ENCODE measurements around the gene FAM177A1. TPM values are rescaled to one million over a fixed set of nuclear protein-coding genes. Genes with fewer than 3 reads are reported as not detected.

FAM177A1 gene
- total RNA-seq, 1 donor from 2014 or later = 94.8 TPM

- Histone ChIP-seq H3K27ac (ENCODE audit: low read depth, low read length) (no peak overlapping the region), H3K9me3 (ENCODE audit: insufficient read depth, low read depth, low read length) (no peaks in the 10 kb centered on the region), H3K36me3 (ENCODE audit: insufficient read depth, low read length) (peaks cover 23% of the 10 kb centered on the region), H3K79me2 (ENCODE audit: insufficient read depth, low read length) (peaks cover 11% of the 10 kb centered on the region), H3K4me1 (ENCODE audit: insufficient read depth, low read length) (no peaks in the 10 kb centered on the region), H3K4me2 (ENCODE audit: low read length) (no peak overlapping the region), H4K20me1 (ENCODE audit: insufficient read depth, low read length) (peaks cover 12% of the 10 kb centered on the region), H2AFZ (ENCODE audit: low read depth, low read length) (no peak overlapping the region), H3K27me3 (ENCODE audit: insufficient read depth, low read length) (no peaks in the 10 kb centered on the region), H3K4me3 (ENCODE audit: insufficient read depth, low read depth, low read length) (no peak overlapping the region), H3K9ac (ENCODE audit: low read length) (no peak overlapping the region)
- no peak for TF ChIP-seq EZH2 (IDR thresholded peaks at IDR 0.05; ENCODE audit: insufficient read depth, low read length)
- no peak for TF ChIP-seq CTCF (IDR thresholded peaks at IDR 0.05; ENCODE audit: insufficient read depth, low read depth, low read length)
- Mint-ChIP-seq H3K4me1 (ENCODE audit: low read depth, unreplicated experiment) (no peaks in the 10 kb centered on the region), H3K4me3 (ENCODE audit: unreplicated experiment) (no peak overlapping the region), H3K27me3 (ENCODE audit: low read depth, unreplicated experiment) (no peaks in the 10 kb centered on the region), H3K9me3 (ENCODE audit: unreplicated experiment) (no peaks in the 10 kb centered on the region), H3K36me3 (ENCODE audit: low read depth, unreplicated experiment) (peaks cover 15% of the 10 kb centered on the region), H3K27ac (ENCODE audit: unreplicated experiment) (no peak overlapping the region)
- FAIRE-seq (no peak), DNase-seq (ENCODE audit: low read depth) (no peak)
Observed at GRCh38 chr14:35073486-35073885, 27.4 kb downstream of the FAM177A1 start.

GRCh38 chr14:35078082-35078481, 32.0 kb downstream of the FAM177A1 start:
- H4K20me1 ChIP-seq (ENCODE audit: insufficient read depth, low read length) = peaks cover 12% of the 10 kb centered on the region
- H3K27ac Mint-ChIP-seq (ENCODE audit: unreplicated experiment) = no peak overlapping the region

More at GRCh38 chr14:35078082-35078481, 32.0 kb downstream of the FAM177A1 start:
- Mint-ChIP-seq H3K9me3 (ENCODE audit: unreplicated experiment) (no peaks in the 10 kb centered on the region), H3K4me3 (ENCODE audit: unreplicated experiment) (no peak overlapping the region), H3K4me1 (ENCODE audit: low read depth, unreplicated experiment) (no peaks in the 10 kb centered on the region), H3K36me3 (ENCODE audit: low read depth, unreplicated experiment) (peaks cover 9% of the 10 kb centered on the region), H3K27me3 (ENCODE audit: low read depth, unreplicated experiment) (no peaks in the 10 kb centered on the region)
- no peaks in the 10 kb centered on the region for H3K4me1 ChIP-seq (ENCODE audit: insufficient read depth, low read length)
- peaks cover 7% of the 10 kb centered on the region for H3K79me2 ChIP-seq (ENCODE audit: insufficient read depth, low read length)
- TF ChIP-seq CTCF (IDR thresholded peaks at IDR 0.05; ENCODE audit: insufficient read depth, low read depth, low read length) (no peak), EZH2 (IDR thresholded peaks at IDR 0.05; ENCODE audit: insufficient read depth, low read length) (no peak)
- peaks cover 26% of the 10 kb centered on the region for H3K36me3 ChIP-seq (ENCODE audit: insufficient read depth, low read length)
- no peaks in the 10 kb centered on the region for H3K27me3 ChIP-seq (ENCODE audit: insufficient read depth, low read length)
- no peak for DNase-seq (ENCODE audit: low read depth)
- no peak overlapping the region for H3K4me2 ChIP-seq (ENCODE audit: low read length)
- FAIRE-seq = no peak
- no peak overlapping the region for H3K27ac ChIP-seq (ENCODE audit: low read depth, low read length)
- no peak overlapping the region for H2AFZ ChIP-seq (ENCODE audit: low read depth, low read length)
- H3K9ac ChIP-seq (ENCODE audit: low read length) = no peak overlapping the region
- H3K9me3 ChIP-seq (ENCODE audit: insufficient read depth, low read depth, low read length) = no peaks in the 10 kb centered on the region
- H3K4me3 ChIP-seq (ENCODE audit: insufficient read depth, low read depth, low read length) = no peak overlapping the region

Data from astrocyte (in vitro differentiated cells and primary cell).